Medulla oblongata (tissue), 1 donor: ENCODE data around the gene RAPGEFL1.
A peak's percentile ranks its signal among the peaks of the same experiment; 100 is the strongest.
"Not testable (repeated sequence)": the region's sequence is repeated elsewhere in the genome, so short reads cannot be mapped to it uniquely, and the experiment has no call there.

Experiments
- DNase-seq: peaks from one replicate; pipeline ENCODE4 v3.0.0-alpha.2; 2015; ENCODE audit errors: extremely low spot score

The RAPGEFL1 gene

GRCh38 chr17:40209404-40210093, 32.3 kb downstream of the RAPGEFL1 start:
- DNase-seq, result no peak

GRCh38 chr17:40213914-40214313, 36.6 kb downstream of the RAPGEFL1 start:
- DNase-seq, result not testable (repeated sequence)

GRCh38 chr17:40218006-40218739, 40.9 kb downstream of the RAPGEFL1 start:
- DNase-seq, result no peak

- peak; percentile 98 for DNase-seq
These were observed 41.7 kb downstream of the RAPGEFL1 start, which contains the start of gene WIPF2 for GRCh38 chr17:40218740-40219593. Gene WIPF2, plus strand, starts transcription at chr17:40219304. Its CDS starts 37,156 bp downstream, at chr17:40256460.

GRCh38 chr17:40219594-40220338, 42.5 kb downstream of the RAPGEFL1 start:
- peak; percentile 63 for DNase-seq

GRCh38 chr17:40224718-40225550, 47.7 kb downstream of the RAPGEFL1 start:
- DNase-seq, result peak; percentile 91

GRCh38 chr17:40229146-40229545, 51.9 kb downstream of the RAPGEFL1 start:
- DNase-seq, result not testable (repeated sequence)

- no peak for DNase-seq
These were observed 53.4 kb downstream of the RAPGEFL1 start for GRCh38 chr17:40230670-40231069.

GRCh38 chr17:40231928-40232327, 54.7 kb downstream of the RAPGEFL1 start:
- not testable (repeated sequence) for DNase-seq

GRCh38 chr17:40241252-40241834, 64.1 kb downstream of the RAPGEFL1 start:
- DNase-seq, result peak; percentile 44

- no peak for DNase-seq
These were observed 65.5 kb downstream of the RAPGEFL1 start for GRCh38 chr17:40242774-40243173.

- DNase-seq, result no peak
These were observed 66.5 kb downstream of the RAPGEFL1 start for GRCh38 chr17:40243761-40244160.

GRCh38 chr17:40244255-40244654, 67.0 kb downstream of the RAPGEFL1 start:
- no peak for DNase-seq
